Measurements from ENCODE around the gene WHRN. TPM values are rescaled to one million over a fixed set of nuclear protein-coding genes. Genes with fewer than 3 reads are reported as not detected.

Gene WHRN
- total RNA-seq, 1 experiment from 2014 or later = 24.3 TPM

- TF ChIP-seq TEAD1 (CRISPR knock-in tag; IDR thresholded peaks at IDR 0.05) = no peak
Measured at GRCh38 chr9:114397219-114397847, 107.9 kb downstream of the WHRN start (continued).

- no peak for TF ChIP-seq FOXP1 (CRISPR knock-in tag; IDR thresholded peaks at IDR 0.05; ENCODE audit: borderline replicate concordance)
- peak; percentile 94 for TF ChIP-seq MAX (CRISPR knock-in tag; IDR thresholded peaks at IDR 0.05)
- TF ChIP-seq USF2 (CRISPR knock-in tag; IDR thresholded peaks at IDR 0.05) = peak; percentile 51; the same call in 1 of the 2 replicates
- peak; percentile 81; the same call in 1 of the 2 replicates for TF ChIP-seq USF1 (CRISPR knock-in tag; IDR thresholded peaks at IDR 0.05)
- TF ChIP-seq ZSCAN18 (CRISPR knock-in tag; IDR thresholded peaks at IDR 0.05) = no peak
- peak; percentile 99 for TF ChIP-seq GABPB1 (CRISPR knock-in tag; IDR thresholded peaks at IDR 0.05)
- Mint-ChIP-seq H3K27ac (no peak overlapping the region), H3K36me3 (no peaks in the 10 kb centered on the region), H3K27me3 (ENCODE audit: low read depth) (no peaks in the 10 kb centered on the region), H3K4me3 (peak overlapping the region; percentile 93), H3K9me3 (no peaks in the 10 kb centered on the region), H3K4me1 (peaks cover 36% of the 10 kb centered on the region)
- CTCF ChIA-PET = interaction anchor here (1.7 to 2.9 kb wide), 4 partner anchors 9 to 57 kb away, joined by 5 to 13 read pairs (median 8); partner anchors contain the start of gene AKNA
- POLR2A ChIA-PET = interaction anchor here (0.7 to 2.5 kb wide), 7 partner anchors 9 to 191 kb away, joined by 3 to 13 read pairs (median 5); partner anchors contain the start of genes AKNA and ATP6V1G1
- peak; percentile 50 for DNase-seq (ENCODE audit: low spot score)
- ATAC-seq = no peak
Measured at GRCh38 chr9:114396558-114397218, 108.6 kb downstream of the WHRN start.

- no peaks in the 10 kb centered on the region for H3K9me3 Mint-ChIP-seq
- H3K4me1 Mint-ChIP-seq = peaks cover 37% of the 10 kb centered on the region
- TF ChIP-seq ZBTB21 (CRISPR knock-in tag; IDR thresholded peaks at IDR 0.05; ENCODE audit: borderline replicate concordance) = no peak
- TF ChIP-seq PREB (CRISPR knock-in tag; IDR thresholded peaks at IDR 0.05; ENCODE audit: borderline replicate concordance) = no peak
- no peak for TF ChIP-seq KAT7 (CRISPR knock-in tag; IDR thresholded peaks at IDR 0.05; ENCODE audit: borderline replicate concordance)
- no peak for TF ChIP-seq ZNF423 (CRISPR knock-in tag; IDR thresholded peaks at IDR 0.05)
- H3K4me3 Mint-ChIP-seq = no peak overlapping the region
- H3K36me3 Mint-ChIP-seq = no peaks in the 10 kb centered on the region
- no peak for ATAC-seq
- POLR2A ChIA-PET = interaction anchor here (0.6 to 2.4 kb wide), 4 partner anchors 15 to 57 kb away, joined by 3 to 13 read pairs (median 6); no protein-coding TSS in a partner anchor
- no peaks in the 10 kb centered on the region for H3K27me3 Mint-ChIP-seq (ENCODE audit: low read depth)
- no peak for DNase-seq (ENCODE audit: low spot score)
- CTCF ChIA-PET = interaction anchor here (1.9 to 2.9 kb wide), 3 partner anchors 10 to 56 kb away, joined by 8 to 13 read pairs (median 9); no protein-coding TSS in a partner anchor
- peak overlapping the region; percentile 55; the same call in 1 of the 2 replicates for H3K27ac Mint-ChIP-seq
Measured at GRCh38 chr9:114395768-114396167, 109.5 kb downstream of the WHRN start.

GRCh38 chr9:114395334-114395617 is 110.0 kb downstream of the WHRN start:
- no peak overlapping the region for H3K4me3 Mint-ChIP-seq
- peak overlapping the region; percentile 62 for H3K27ac Mint-ChIP-seq
- H3K9me3 Mint-ChIP-seq = no peaks in the 10 kb centered on the region
- POLR2A ChIA-PET = interaction anchor here (0.6 to 0.9 kb wide), 3 partner anchors 14 to 56 kb away, joined by 3 to 8 read pairs (median 4); no protein-coding TSS in a partner anchor
- CTCF ChIA-PET = interaction anchor here (1.9 to 2.9 kb wide), 3 partner anchors 10 to 55 kb away, joined by 8 to 13 read pairs (median 9); no protein-coding TSS in a partner anchor
- H3K4me1 Mint-ChIP-seq = peaks cover 42% of the 10 kb centered on the region
- no peak for ATAC-seq
- H3K27me3 Mint-ChIP-seq (ENCODE audit: low read depth) = no peaks in the 10 kb centered on the region
- no peak for TF ChIP-seq ZNF263 (CRISPR knock-in tag; IDR thresholded peaks at IDR 0.05; ENCODE audit: low read depth)
- TF ChIP-seq CTCF (IDR thresholded peaks at IDR 0.05) = no peak
- TF ChIP-seq ATF6 (CRISPR knock-in tag; IDR thresholded peaks at IDR 0.05) = no peak
- no peak for TF ChIP-seq USF2 (CRISPR knock-in tag; IDR thresholded peaks at IDR 0.05)
- TF ChIP-seq SP1 (CRISPR knock-in tag; conservative IDR thresholded peaks at IDR 0.05) = no peak
- TF ChIP-seq NR3C1 (CRISPR knock-in tag; conservative IDR thresholded peaks at IDR 0.05; ENCODE audit: low read depth) = no peak
- no peak for DNase-seq (ENCODE audit: low spot score)
- H3K36me3 Mint-ChIP-seq = no peaks in the 10 kb centered on the region
